Stimulated activated CD8-positive, alpha-beta memory T cell treated with anti-CD3 and anti-CD28 coated beads, Interleukin-4, amount 100 ng/mL, for 1 hour (primary cell): Measurements from ENCODE around the gene PARP12.
A peak's percentile ranks its signal among the peaks of the same experiment; 100 is the strongest.

Experiments
- DNase-seq, 2 donors: peaks; one replicate each; pipeline ENCODE4 v3.0.0-alpha.2; 2020; ENCODE audit warnings: low read depth in 2 of 2, low spot score in 1 of 2

Gene PARP12

GRCh38 chr7:140015471-140015970 lies 47.2 kb downstream of the PARP12 start:
- DNase-seq = no peak

- no peak for DNase-seq
These were observed 48.6 kb downstream of the PARP12 start for GRCh38 chr7:140014123-140014522.

- no peak for DNase-seq
These were observed 49.1 kb downstream of the PARP12 start for GRCh38 chr7:140013676-140014075.

GRCh38 chr7:140010194-140010895 lies 52.4 kb downstream of the PARP12 start:
- no peak for DNase-seq

GRCh38 chr7:140009735-140010134 lies 53.0 kb downstream of the PARP12 start:
- DNase-seq = no peak

- DNase-seq = no peak
These were observed 53.8 kb downstream of the PARP12 start for GRCh38 chr7:140008755-140009610.

- no peak for DNase-seq
These were observed 55.6 kb downstream of the PARP12 start for GRCh38 chr7:140007051-140007690.

- DNase-seq = no peak
These were observed 56.2 kb downstream of the PARP12 start for GRCh38 chr7:140006600-140006999.

GRCh38 chr7:140005754-140006503 lies 56.8 kb downstream of the PARP12 start:
- no peak for DNase-seq

- no peak for DNase-seq
These were observed 57.4 kb downstream of the PARP12 start for GRCh38 chr7:140005341-140005740.

GRCh38 chr7:140004672-140005071 lies 58.1 kb downstream of the PARP12 start:
- no peak for DNase-seq

GRCh38 chr7:140003913-140004382 lies 58.8 kb downstream of the PARP12 start:
- peak in 1 of 2 donors; percentile 2 for DNase-seq

- no peak for DNase-seq
These were observed 62.0 kb downstream of the PARP12 start for GRCh38 chr7:140000666-140001268.

GRCh38 chr7:139999516-139999915 lies 63.2 kb downstream of the PARP12 start:
- DNase-seq = no peak

GRCh38 chr7:139998572-139998971 lies 64.2 kb downstream of the PARP12 start:
- DNase-seq = no peak

GRCh38 chr7:139995017-139995915 lies 67.5 kb downstream of the PARP12 start:
- DNase-seq = no peak

GRCh38 chr7:139994356-139994755 lies 68.4 kb downstream of the PARP12 start:
- DNase-seq = no peak

GRCh38 chr7:139993592-139993991 lies 69.2 kb downstream of the PARP12 start:
- DNase-seq = no peak

- no peak for DNase-seq
These were observed 69.6 kb downstream of the PARP12 start for GRCh38 chr7:139993169-139993568.
